Activated gamma-delta T cell treated with anti-CD3 and anti-CD28 coated beads, Interleukin-2, amount 50 U/mL, for 16 hours (primary cell): ENCODE data around the gene SLAMF6.
A peak's percentile ranks its signal among the peaks of the same experiment; 100 is the strongest.
"Not testable (repeated sequence)": the region's sequence is repeated elsewhere in the genome, so short reads cannot be mapped to it uniquely, and the experiment has no call there.

Experiments
- DNase-seq: peaks from one replicate; pipeline ENCODE4 v3.0.0-alpha.2; 2020; ENCODE audit warnings: low read depth

SLAMF6 gene

GRCh38 chr1:160542303-160542945 lies 19.4 kb upstream of the SLAMF6 start:
- no peak for DNase-seq

DNA sequence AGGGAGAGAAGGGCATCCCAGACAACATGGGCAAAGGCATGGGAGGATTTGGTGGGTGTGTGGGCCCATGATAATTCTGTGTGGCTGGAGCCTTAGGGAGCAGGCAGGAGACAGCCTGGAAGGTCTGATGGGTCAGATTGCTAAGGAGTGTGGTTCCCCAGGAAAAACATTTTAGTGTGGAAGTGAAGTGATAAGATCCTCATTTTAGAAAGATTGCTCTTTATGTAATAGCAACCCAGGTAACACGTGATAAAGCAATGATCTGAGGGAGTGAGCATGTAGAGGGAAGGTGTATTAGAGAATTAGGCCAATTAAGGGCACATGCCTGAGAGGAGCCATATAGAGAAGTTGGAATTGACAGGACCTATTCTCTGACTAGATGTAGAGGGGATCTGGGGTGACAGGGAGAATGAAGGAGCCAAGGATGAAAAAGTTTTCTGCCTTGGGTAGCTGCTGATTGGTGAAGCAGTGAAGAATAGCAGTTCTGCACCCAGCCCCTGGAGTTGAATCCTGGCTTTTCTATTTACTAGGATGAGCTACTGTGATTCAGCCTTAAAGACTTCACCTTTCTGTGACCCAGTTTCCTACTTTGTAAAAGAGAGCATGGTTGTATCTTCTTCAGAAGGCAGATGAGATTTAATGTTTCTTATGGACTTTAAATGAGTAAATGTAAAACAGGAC lies 18.7 kb upstream of the SLAMF6 start:
- DNase-seq, result no peak

DNA sequence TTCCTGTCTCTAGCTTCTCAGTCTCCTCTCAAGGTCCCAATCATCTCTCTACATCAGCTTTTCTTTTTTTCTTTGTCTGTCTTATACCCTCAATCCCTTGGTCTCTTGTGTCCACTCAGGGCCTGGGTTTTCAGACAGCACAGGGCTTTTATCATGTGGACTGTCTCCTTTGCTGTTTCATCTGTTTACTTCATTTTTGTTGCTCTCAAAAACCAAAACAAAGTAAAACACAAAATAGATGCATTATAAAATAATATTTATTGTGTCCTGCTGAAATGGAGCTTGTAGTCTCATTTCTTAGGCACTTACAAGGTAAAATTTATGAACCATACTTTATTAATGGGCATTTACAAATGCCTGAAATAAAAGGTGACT lies 17.8 kb upstream of the SLAMF6 start:
- no peak for DNase-seq

- DNase-seq, result peak; percentile 33
Observed at GRCh38 chr1:160539990-160540858, 17.2 kb upstream of the SLAMF6 start.

DNA sequence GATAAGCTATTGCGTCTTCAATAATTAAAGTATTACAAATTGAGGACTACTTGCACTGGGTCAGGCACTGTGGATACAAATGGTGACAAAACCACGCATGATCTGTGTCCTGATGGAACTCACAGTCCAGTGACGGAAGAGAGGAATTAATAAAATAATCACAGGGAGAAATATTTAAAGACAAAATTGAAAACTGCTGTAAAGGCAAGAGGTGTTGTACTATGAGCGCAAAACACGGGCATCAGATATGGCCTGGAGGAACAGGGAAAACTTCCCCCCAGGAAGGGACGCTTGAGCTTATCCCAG lies 16.6 kb upstream of the SLAMF6 start:
- no peak for DNase-seq

GRCh38 chr1:160538985-160539651 lies 16.1 kb upstream of the SLAMF6 start:
- DNase-seq, result no peak

DNA sequence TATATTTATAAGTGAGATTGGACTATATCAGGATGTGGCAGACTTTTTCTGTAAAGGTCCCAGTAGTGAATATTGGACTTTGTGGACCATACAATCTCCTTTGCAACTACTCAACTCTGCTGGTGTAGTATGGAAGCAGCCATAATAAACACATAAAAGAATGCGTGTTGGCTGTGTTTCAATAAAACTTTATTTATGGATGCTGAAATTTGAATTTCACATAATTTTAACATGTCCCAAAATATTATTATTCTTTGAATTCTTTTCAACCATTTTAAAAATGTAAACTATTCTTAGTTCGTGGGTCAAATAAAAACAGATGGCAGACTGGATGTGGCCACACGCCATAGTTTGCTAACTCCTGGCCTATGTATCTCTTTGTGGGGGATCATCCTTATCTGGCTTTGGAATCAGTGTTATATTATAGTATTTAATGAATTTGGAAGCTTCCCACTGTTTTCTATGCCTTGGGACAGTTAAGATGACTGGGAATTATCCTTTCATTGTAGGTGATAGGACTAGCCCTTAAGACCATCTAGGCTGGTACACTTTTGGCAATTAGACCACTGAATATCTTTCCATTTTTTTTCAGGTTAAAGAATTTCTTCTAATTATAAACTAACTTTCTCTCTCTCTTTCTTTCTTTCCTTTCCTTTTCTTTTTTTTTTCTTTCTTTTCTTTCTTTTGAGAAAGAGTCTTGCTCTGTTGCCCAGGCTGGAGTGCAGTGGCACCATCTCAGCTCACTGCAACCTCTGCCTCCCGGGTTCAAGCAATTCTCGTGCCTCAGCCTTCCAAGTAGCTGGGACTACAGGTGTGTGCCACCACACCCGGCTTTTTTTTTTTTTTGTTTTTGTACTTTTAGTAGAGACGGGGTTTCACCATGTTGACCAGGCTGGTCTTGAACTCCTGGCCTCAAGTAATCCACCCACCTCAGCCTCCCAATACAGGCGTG lies 14.9 kb upstream of the SLAMF6 start:
- no peak for DNase-seq

GRCh38 chr1:160534823-160535605 lies 12.0 kb upstream of the SLAMF6 start:
- no peak for DNase-seq

DNA sequence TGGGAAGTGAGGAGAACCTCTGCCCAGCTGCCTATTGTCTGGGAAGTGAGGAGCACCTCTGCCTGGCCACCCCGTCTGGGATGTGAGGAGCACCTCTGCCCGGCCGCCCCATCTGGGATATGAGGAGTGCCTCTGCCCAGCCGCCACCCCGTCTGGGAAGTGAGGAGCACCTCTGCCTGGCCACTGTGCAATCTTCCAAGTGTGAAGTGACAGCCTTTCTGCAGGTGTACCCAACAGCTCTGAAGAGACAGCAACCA lies 9.4 kb upstream of the SLAMF6 start:
- DNase-seq, result not testable (repeated sequence)

DNA sequence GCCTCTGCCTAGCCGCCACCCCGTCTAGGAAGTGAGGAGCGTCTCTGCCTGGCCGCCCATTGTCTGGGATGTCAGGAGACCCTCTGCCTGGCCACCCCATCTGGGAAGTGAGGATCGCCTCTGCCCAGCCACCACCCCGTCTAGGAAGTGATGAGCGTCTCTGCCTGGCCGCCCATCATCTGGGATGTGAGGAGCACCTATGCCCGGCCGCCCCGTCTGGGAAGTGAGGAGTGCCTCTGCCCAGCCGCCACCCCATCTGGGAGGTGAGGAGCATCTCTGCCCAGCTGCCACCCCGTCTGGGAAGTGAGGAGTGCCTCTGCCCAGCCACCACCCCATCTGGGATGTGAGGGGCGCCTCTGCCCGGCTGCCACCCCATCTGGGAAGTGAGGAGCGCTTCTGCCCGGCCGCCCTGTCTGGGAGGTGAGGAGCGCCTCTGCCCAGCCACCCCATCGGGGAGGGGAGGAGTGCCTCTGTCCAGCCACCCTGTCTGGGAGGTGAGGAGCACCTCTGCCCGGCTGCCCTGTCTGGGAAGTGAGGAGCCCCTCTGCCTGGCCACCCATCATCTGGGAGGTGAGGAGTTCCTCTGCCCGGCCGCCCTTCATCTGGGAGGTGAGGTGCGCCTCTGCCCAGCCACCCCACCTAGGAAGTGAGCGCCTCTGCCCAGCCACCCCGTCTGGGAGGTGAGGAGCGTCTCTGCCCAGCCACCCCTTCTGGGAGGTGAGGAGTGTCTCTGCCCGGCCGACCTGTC lies 8.9 kb upstream of the SLAMF6 start:
- not testable (repeated sequence) for DNase-seq

- DNase-seq, result not testable (repeated sequence)
Observed at GRCh38 chr1:160529401-160529952, 6.4 kb upstream of the SLAMF6 start.

DNA sequence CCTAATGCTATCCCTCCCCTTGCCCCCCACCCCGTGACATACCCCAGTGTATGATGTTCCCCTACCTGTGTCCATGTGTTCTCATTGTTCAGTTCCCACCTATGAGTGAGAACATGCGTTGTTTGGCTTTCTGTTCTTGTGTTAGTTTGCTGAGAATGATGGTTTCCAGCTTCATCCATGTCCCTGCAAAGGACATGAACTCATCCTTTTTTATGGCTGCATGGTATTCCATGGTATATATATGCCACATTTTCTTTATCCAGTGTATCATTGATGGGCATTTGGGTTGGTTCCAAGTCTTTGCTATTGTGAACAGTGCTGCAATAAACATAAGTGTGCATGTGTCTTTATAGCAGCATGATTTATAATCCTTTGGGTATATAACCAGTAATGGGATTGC lies 734 bp upstream of the SLAMF6 start:
- not testable (repeated sequence) for DNase-seq

DNA sequence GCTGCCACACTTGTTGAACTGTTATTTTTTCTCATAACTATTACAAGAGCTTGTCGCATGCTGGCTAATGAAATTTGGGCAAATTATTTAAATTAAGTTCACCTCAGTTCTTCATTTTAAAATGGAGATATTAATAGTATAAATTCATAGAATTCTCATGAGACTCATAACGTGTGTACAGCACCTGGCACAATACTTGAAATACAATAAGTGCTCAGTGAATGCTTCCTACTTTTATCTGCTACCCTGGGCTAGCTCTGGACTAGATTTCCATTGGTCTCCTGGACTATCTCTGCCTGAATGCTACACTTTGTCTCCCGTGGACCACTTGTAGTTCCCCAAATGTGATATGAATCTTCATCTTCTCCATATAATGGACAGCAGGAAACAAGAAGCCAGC lies 919 bp downstream of the SLAMF6 start:
- no peak for DNase-seq

- no peak for DNase-seq
Observed at GRCh38 chr1:160521554-160521953, 1.5 kb downstream of the SLAMF6 start.

GRCh38 chr1:160520999-160521398 lies 2.1 kb downstream of the SLAMF6 start:
- no peak for DNase-seq

- no peak for DNase-seq
Observed at GRCh38 chr1:160520582-160520981, 2.5 kb downstream of the SLAMF6 start.

GRCh38 chr1:160519642-160520435 lies 3.2 kb downstream of the SLAMF6 start:
- DNase-seq, result no peak

DNA sequence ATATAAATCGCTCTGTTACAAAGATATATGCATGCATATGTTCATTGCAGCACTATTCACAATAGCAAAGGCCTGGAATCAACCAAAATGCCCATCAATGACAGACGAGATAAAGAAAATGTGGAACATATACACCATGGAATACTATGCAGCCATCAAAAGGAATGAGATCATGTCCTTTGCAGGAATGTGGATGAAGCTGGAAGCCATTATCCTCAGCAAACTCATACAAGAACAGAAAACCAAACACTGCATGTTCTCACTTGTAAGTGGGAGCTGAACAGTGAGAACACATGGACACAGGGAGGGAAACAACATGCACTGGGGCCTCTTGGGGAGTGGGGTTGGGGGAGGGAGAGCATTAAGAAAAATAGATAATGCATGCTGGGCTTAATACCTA lies 5.5 kb downstream of the SLAMF6 start:
- DNase-seq, result not testable (repeated sequence)

- not testable (repeated sequence) for DNase-seq
Observed at GRCh38 chr1:160515908-160516307, 7.1 kb downstream of the SLAMF6 start.
